Suprapubic skin (tissue), 4 donors: ENCODE data around the gene SLC35F1. TPM values are rescaled to one million over a fixed set of nuclear protein-coding genes. Genes with fewer than 3 reads are reported as not detected.
A peak's percentile ranks its signal among the peaks of the same experiment; 100 is the strongest.
"Not testable (repeated sequence)": the region's sequence is repeated elsewhere in the genome, so short reads cannot be mapped to it uniquely, and the experiment has no call there.

ENCODE experiments used
- DNase-seq, 2 donors: peaks; one replicate each; pipeline ENCODE4 v3.0.0-alpha.2; 2019; ENCODE audit warnings: low spot score in 2 of 2
- H3K27ac ChIP-seq: fragments of 200-600 bp; sonication (generic); one replicate; pipeline ENCODE4 v1.5.1; 2019
- H3K27me3 ChIP-seq: fragments of 200-600 bp; sonication (generic); one replicate; pipeline ENCODE4 v1.5.1; 2019
- H3K36me3 ChIP-seq: fragments of 200-600 bp; sonication (generic); one replicate; pipeline ENCODE4 v1.5.1; 2019
- H3K4me1 ChIP-seq: fragments of 200-600 bp; sonication (generic); one replicate; pipeline ENCODE4 v1.5.1; 2019
- H3K4me3 ChIP-seq: fragments of 200-600 bp; sonication (generic); one replicate; pipeline ENCODE4 v1.5.1; 2019; ENCODE audit warnings: mild to moderate bottlenecking
- H3K9me3 ChIP-seq: fragments of 200-600 bp; sonication (generic); one replicate; pipeline ENCODE4 v1.5.1; 2019
- CTCF ChIP-seq, 2 donors: fragments of 200-600 bp in 1 of 2; fragments of 450-650 bp in 1 of 2; sonication (generic) in 1 of 2; IDR thresholded peaks; one replicate each; pipeline ENCODE4 v1.5.1; 2016 to 2019; ENCODE audit warnings: antibody characterized with exemption in 2 of 2, mild to moderate bottlenecking in 1 of 2, moderate library complexity in 1 of 2
- EP300 ChIP-seq: sonication (generic); formaldehyde crosslinking; IDR thresholded peaks from one replicate; pipeline ENCODE4 v1.6.1; 2017; ENCODE audit warnings: antibody characterized with exemption
- POLR2A ChIP-seq, 2 donors: fragments of 450-650 bp; IDR thresholded peaks; one replicate each; pipeline ENCODE4 v1.6.1; 2017; ENCODE audit warnings: antibody characterized with exemption in 2 of 2, mild to moderate bottlenecking in 2 of 2, moderate library complexity in 2 of 2
- POLR2AphosphoS5 ChIP-seq, 3 donors: sonication (generic); formaldehyde crosslinking; IDR thresholded peaks; one replicate each; pipeline ENCODE4 v1.6.1; 2017; ENCODE audit warnings: antibody characterized with exemption in 3 of 3
- WGBS: methylation state at CpG from one replicate; pipeline ENCODE4 v1.1.5; 2018; 5-methylcytosine and 5-hydroxymethylcytosine counted together
- total RNA-seq, 4 donors: library from RNA; depleted of rRNA; stranded (reverse); fragments of >200 nt; gene quantifications; one replicate each; pipeline ENCODE4 v1.1.0, GENCODE V29; 2016

Gene SLC35F1
- 1 to 10 TPM in 2 of 4 donors, under 1 TPM in 2; 0.34 to 1.1 (median 0.95) TPM for total RNA-seq

- no peak for TF ChIP-seq EP300
- TF ChIP-seq POLR2A (IDR thresholded peaks at IDR 0.05), result no peak
- TF ChIP-seq CTCF (IDR thresholded peaks at IDR 0.05), result no peak
- TF ChIP-seq POLR2AphosphoS5 (IDR thresholded peaks at IDR 0.05), result no peak
- Histone ChIP-seq H3K4me3 (peak within 1 kb of the TSS; percentile 72), H3K9me3 (no peaks in the 10 kb centered on the region), H3K36me3 (no peaks in the 10 kb centered on the region), H3K4me1 (peaks cover 20% of the 10 kb centered on the region), H3K27ac (no peak within 1 kb of the TSS), H3K27me3 (peaks cover 58% of the 10 kb centered on the region)
- 5% methylated on average over 3 of the region's 82 CpGs for WGBS
- DNase-seq, result no peak
Measured at GRCh38 chr6:117906958-117907600, at the start of gene SLC35F1. Gene SLC35F1, plus strand, starts transcription at chr6:117907264.

GRCh38 chr6:117858601-117859000 lies 48.5 kb upstream of the SLC35F1 start:
- WGBS, result 96% methylated on average over 2 of the region's 2 CpGs
- not testable (repeated sequence) for H3K4me1 ChIP-seq, H3K9me3 ChIP-seq, H3K27ac ChIP-seq, H3K4me3 ChIP-seq, H3K36me3 ChIP-seq, H3K27me3 ChIP-seq, DNase-seq

- 96% methylated on average over 3 of the region's 3 CpGs for WGBS
- Histone ChIP-seq H3K27ac (no peak overlapping the region), H3K4me1 (no peaks in the 10 kb centered on the region), H3K27me3 (no peaks in the 10 kb centered on the region), H3K36me3 (no peaks in the 10 kb centered on the region), H3K9me3 (no peaks in the 10 kb centered on the region), H3K4me3 (no peak overlapping the region)
- no peak for DNase-seq
- TF ChIP-seq CTCF (IDR thresholded peaks at IDR 0.05) (no peak), POLR2A (IDR thresholded peaks at IDR 0.05) (no peak), POLR2AphosphoS5 (IDR thresholded peaks at IDR 0.05) (no peak), EP300 (no peak)
Measured at GRCh38 chr6:117861545-117861944, 45.5 kb upstream of the SLC35F1 start.

GRCh38 chr6:117866561-117866960 lies 40.5 kb upstream of the SLC35F1 start:
- Histone ChIP-seq H3K36me3 (no peaks in the 10 kb centered on the region), H3K4me1 (no peaks in the 10 kb centered on the region), H3K27me3 (no peaks in the 10 kb centered on the region), H3K9me3 (no peaks in the 10 kb centered on the region), H3K27ac (no peak overlapping the region), H3K4me3 (no peak overlapping the region)
- no peak for TF ChIP-seq POLR2AphosphoS5 (IDR thresholded peaks at IDR 0.05)
- no peak for TF ChIP-seq EP300
- TF ChIP-seq CTCF (IDR thresholded peaks at IDR 0.05), result no peak
- no peak for TF ChIP-seq POLR2A (IDR thresholded peaks at IDR 0.05)
- 57% methylated on average over 4 of the region's 4 CpGs for WGBS
- DNase-seq, result no peak

- H3K4me1 ChIP-seq, result no peaks in the 10 kb centered on the region
- H3K4me3 ChIP-seq, result no peak overlapping the region
- H3K27ac ChIP-seq, result no peak overlapping the region
- no peaks in the 10 kb centered on the region for H3K36me3 ChIP-seq
- TF ChIP-seq POLR2A (IDR thresholded peaks at IDR 0.05), result no peak
- no peak for TF ChIP-seq POLR2AphosphoS5 (IDR thresholded peaks at IDR 0.05)
- TF ChIP-seq EP300, result no peak
- TF ChIP-seq CTCF (IDR thresholded peaks at IDR 0.05), result no peak
- no peaks in the 10 kb centered on the region for H3K9me3 ChIP-seq
- no peak for DNase-seq
- WGBS, result 85% methylated on average over 4 of the region's 4 CpGs
- no peaks in the 10 kb centered on the region for H3K27me3 ChIP-seq
Measured at GRCh38 chr6:117870486-117871242, 36.4 kb upstream of the SLC35F1 start.
